Measurements from ENCODE around the gene FMN2.

DNA sequence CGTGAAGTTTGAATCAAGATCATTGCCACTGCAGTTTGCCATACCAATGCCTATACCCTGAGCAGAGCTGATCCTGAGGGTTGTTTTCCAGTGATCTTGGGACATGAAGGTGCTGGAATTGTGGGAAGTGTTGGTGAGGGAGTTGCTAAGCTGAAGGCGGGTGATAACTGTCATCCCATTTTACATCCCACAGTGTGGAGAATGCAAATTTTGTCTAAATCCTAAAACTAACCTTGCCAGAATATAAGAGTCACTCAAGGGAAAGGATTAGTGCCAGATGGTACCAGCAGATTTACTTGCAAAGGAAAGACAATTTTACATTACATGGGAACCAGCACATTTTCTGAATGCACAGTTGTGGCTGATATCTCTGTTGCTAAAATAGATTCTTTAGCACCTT lies 78.6 kb downstream of the FMN2 start:
- TF ChIP-seq CTCF (IDR thresholded peaks at IDR 0.05; ENCODE audit: insufficient read depth, low read length, poor library complexity, severe bottlenecking) (no peak), EZH2phosphoT487 (conservative IDR thresholded peaks at IDR 0.05; ENCODE audit: low read length) (no peak)

All from SU-DHL-6 (cell line).